Karpas-422 (cell line): Measurements from ENCODE around the gene UQCC5. TPM values are rescaled to one million over a fixed set of nuclear protein-coding genes. Genes with fewer than 3 reads are reported as not detected.

Source experiments
- DNase-seq: peaks from one replicate; pipeline ENCODE4 v3.0.0-alpha.2; 2015
- H2AFZ ChIP-seq: fragments of 200-600 bp; sonication (generic); 2 replicates; pipeline ENCODE4 v1.6.1; 2014; ENCODE audit warnings: antibody characterized with exemption, low read length, mixed read lengths
- H3K27ac ChIP-seq: fragments of 200-600 bp; sonication (generic); 2 replicates; pipeline ENCODE4 v1.5.1; 2014; ENCODE audit warnings: mild to moderate bottlenecking, low read length, moderate library complexity
- H3K27me3 ChIP-seq: fragments of 200-600 bp; sonication (generic); 2 replicates; pipeline ENCODE4 v1.6.1; 2014; ENCODE audit warnings: low read length, mixed read lengths
- H3K36me3 ChIP-seq: fragments of 200-600 bp; sonication (generic); 2 replicates; pipeline ENCODE4 v1.6.1; 2014; ENCODE audit warnings: low read length, mixed read lengths; ENCODE audit not compliant: insufficient read depth
- H3K4me1 ChIP-seq: fragments of 200-600 bp; sonication (generic); 2 replicates; pipeline ENCODE4 v1.6.1; 2014; ENCODE audit warnings: mild to moderate bottlenecking, low read length, mixed read lengths
- H3K4me2 ChIP-seq: fragments of 200-600 bp; sonication (generic); 2 replicates; pipeline ENCODE4 v1.6.1; 2014; ENCODE audit warnings: low read length, low read depth, mild to moderate bottlenecking; ENCODE audit not compliant: poor library complexity, severe bottlenecking
- H3K4me3 ChIP-seq: fragments of 200-600 bp; sonication (generic); 2 replicates; pipeline ENCODE4 v1.5.1; 2014; ENCODE audit warnings: mild to moderate bottlenecking, antibody characterized with exemption, low read length, mixed read lengths
- H3K79me2 ChIP-seq: fragments of 200-600 bp; sonication (generic); 2 replicates; pipeline ENCODE4 v1.6.1; 2014; ENCODE audit warnings: mild to moderate bottlenecking, low read length, mixed read lengths
- H3K9ac ChIP-seq: fragments of 200-600 bp; sonication (generic); 2 replicates; pipeline ENCODE4 v1.6.0; 2014; ENCODE audit warnings: low read length
- H3K9me2 ChIP-seq: fragments of 200-600 bp; sonication (generic), shearing (Covaris generic); replicated peaks from 2 replicates; pipeline ENCODE4 v1.6.0; 2014; ENCODE audit warnings: mild to moderate bottlenecking, low read length, moderate library complexity; ENCODE audit not compliant: insufficient read depth
- H3K9me3 ChIP-seq: fragments of 300-700, 200-600 bp; sonication (generic); 2 replicates; pipeline ENCODE4 v1.6.1; 2014; ENCODE audit warnings: low read length, mixed read lengths
- H4K20me1 ChIP-seq: fragments of 200-600 bp; sonication (generic); 2 replicates; pipeline ENCODE4 v1.6.1; 2014; ENCODE audit warnings: mild to moderate bottlenecking, antibody characterized with exemption, low read length, low read depth; ENCODE audit not compliant: insufficient read depth
- total RNA-seq: library from RNA; depleted of rRNA; stranded (reverse); fragments of >200 nt; shearing (Covaris generic); gene quantifications from 2 replicates; pipeline ENCODE4 v1.2.3, GENCODE V29; 2014; ENCODE audit warnings: low replicate concordance

UQCC5 gene
- total RNA-seq, 1 experiment from 2014 or later = 23.4 TPM

DNA sequence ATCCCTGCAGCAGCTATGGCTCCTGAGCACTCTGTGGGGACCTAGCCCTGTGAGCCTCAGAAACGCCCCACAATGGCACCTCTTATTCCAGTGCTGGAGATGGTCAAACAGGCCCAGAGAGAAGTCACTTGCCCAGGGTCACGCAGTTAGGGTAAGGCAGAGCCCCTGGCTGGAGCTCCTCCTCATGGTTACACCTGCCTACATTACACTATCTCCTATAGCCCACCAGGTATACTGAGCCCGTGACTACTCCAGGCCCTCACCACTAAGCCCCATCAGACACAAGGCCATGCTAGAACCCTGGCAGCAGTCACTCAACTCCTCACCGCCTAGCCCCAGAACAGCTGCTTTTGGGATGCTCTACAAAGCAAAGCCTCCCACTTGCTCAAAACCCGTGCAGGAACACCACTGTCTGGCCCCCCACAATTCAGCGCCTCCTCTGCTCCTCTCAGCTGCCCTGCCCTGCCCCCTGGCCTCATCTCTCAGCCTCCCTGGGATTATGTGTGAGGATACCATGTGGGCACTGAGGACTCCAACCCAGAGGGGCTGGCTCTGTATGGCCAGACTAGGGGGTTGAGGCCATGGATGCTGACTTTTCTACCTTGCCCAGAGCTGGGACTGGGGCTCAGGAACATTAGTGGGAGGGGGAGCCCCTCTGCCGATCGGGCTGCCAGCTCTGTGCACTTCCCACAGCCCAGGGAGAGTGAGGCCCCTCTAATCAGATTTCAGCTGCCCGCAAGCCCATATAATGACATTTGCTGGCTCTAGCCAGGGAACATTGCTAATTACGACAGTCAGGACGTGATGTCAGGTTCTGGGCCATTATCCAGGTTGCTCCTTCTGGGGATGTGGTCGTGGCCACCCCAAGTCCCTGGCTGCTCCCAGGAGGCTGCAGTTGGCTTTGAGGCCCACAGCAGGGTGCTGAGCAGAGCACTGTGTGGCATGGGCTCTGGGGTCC is 6.8 kb upstream of the UQCC5 start:
- Histone ChIP-seq H3K36me3 (no peaks in the 10 kb centered on the region), H3K9me3 (no peaks in the 10 kb centered on the region), H3K4me3 (no peak overlapping the region), H4K20me1 (no peaks in the 10 kb centered on the region), H3K27me3 (no peaks in the 10 kb centered on the region), H3K4me2 (no peak overlapping the region), H3K4me1 (peaks cover 13% of the 10 kb centered on the region), H3K79me2 (peaks cover 33% of the 10 kb centered on the region), H2AFZ (no peak overlapping the region), H3K27ac (no peak overlapping the region), H3K9ac (no peak overlapping the region), H3K9me2 (no peaks in the 10 kb centered on the region)
- no peak for DNase-seq

- Histone ChIP-seq H3K9me2 (no peaks in the 10 kb centered on the region), H3K27ac (no peak overlapping the region), H3K36me3 (no peaks in the 10 kb centered on the region), H3K27me3 (no peaks in the 10 kb centered on the region), H4K20me1 (no peaks in the 10 kb centered on the region), H3K79me2 (peaks cover 33% of the 10 kb centered on the region), H3K9me3 (no peaks in the 10 kb centered on the region), H3K4me1 (peaks cover 26% of the 10 kb centered on the region), H2AFZ (no peak overlapping the region), H3K9ac (no peak overlapping the region), H3K4me3 (no peak overlapping the region), H3K4me2 (no peak overlapping the region)
- DNase-seq = no peak
Measured at GRCh38 chr3:52530918-52531826, 5.2 kb upstream of the UQCC5 start.

- H3K9me2 ChIP-seq = no peaks in the 10 kb centered on the region
- no peak for DNase-seq
- H3K27ac ChIP-seq = 0 out of 2 replicates have a peak overlapping the region, but pooled peaks have one; percentile 50
- H3K27me3 ChIP-seq = no peaks in the 10 kb centered on the region
- H3K9me3 ChIP-seq = no peaks in the 10 kb centered on the region
- H3K4me3 ChIP-seq = peak overlapping the region; percentile 74
- peak overlapping the region; percentile 84 for H3K9ac ChIP-seq
- peaks cover 26% of the 10 kb centered on the region for H3K4me1 ChIP-seq
- peaks cover 38% of the 10 kb centered on the region for H3K79me2 ChIP-seq
- no peaks in the 10 kb centered on the region for H3K36me3 ChIP-seq
- H4K20me1 ChIP-seq = peaks cover 2% of the 10 kb centered on the region; the same call in 1 of the 2 replicates
- H2AFZ ChIP-seq = no peak overlapping the region
- H3K4me2 ChIP-seq = peak overlapping the region; percentile 70
Measured at GRCh38 chr3:52531860-52532516, 4.4 kb upstream of the UQCC5 start.

- H4K20me1 ChIP-seq = peaks cover 6% of the 10 kb centered on the region; the same call in 1 of the 2 replicates
- H3K27me3 ChIP-seq = no peaks in the 10 kb centered on the region
- peak overlapping the region; percentile 84 for H3K9ac ChIP-seq
- no peak overlapping the region for H2AFZ ChIP-seq
- H3K9me3 ChIP-seq = no peaks in the 10 kb centered on the region
- H3K36me3 ChIP-seq = no peaks in the 10 kb centered on the region
- peaks cover 43% of the 10 kb centered on the region for H3K79me2 ChIP-seq
- peak overlapping the region; percentile 70 for H3K4me2 ChIP-seq
- no peaks in the 10 kb centered on the region for H3K9me2 ChIP-seq
- peaks cover 28% of the 10 kb centered on the region for H3K4me1 ChIP-seq
- H3K27ac ChIP-seq = peak overlapping the region; percentile 50
- DNase-seq = peak; percentile 75
- H3K4me3 ChIP-seq = peak overlapping the region; percentile 74
Measured at GRCh38 chr3:52532517-52532837, 3.9 kb upstream of the UQCC5 start.

DNA sequence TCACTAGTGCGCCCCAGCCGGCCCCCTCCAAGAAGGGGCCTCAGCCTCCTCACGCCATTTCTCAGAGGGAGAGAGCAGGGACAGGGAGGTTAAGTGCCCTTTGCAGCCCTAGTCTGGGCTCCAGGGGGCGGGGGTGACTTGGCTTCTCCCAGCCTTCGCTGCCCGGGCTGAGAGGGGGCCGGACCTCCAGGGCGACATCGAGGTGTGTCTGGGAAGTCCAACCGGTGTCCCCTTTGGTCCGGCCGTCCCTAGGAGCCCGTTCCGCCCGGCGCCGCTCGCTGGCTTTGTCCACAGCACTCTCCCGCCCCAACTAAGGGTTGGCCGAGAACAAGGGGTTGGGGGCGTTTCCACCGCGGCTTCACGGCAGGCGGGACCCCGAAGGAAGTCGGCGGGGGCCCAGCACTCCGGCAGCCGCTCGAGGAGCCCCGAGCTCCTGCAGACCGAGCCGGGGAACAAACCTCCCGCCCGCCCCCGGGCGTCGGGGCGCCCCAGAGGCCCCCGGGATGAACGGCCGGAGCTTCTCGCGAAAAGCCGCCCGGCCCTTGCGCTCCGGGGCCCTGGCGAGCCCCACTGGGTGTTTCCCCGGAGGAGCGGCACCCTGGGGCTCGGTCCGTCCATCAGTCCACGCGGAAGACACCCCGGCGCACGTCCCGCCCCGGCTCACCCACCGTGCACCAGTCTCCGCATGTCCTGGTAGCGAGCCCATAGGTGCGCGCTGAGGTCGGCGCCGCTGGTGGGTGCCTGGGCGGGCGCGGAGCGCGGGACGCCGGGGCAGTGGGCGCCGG is 3.4 kb upstream of the UQCC5 start:
- Histone ChIP-seq H3K4me2 (peak overlapping the region; percentile 70), H2AFZ (no peak overlapping the region), H3K27me3 (no peaks in the 10 kb centered on the region), H3K9ac (peak overlapping the region; percentile 84), H3K9me3 (no peaks in the 10 kb centered on the region), H3K4me3 (peak overlapping the region; percentile 74), H3K27ac (peak overlapping the region; percentile 50), H3K79me2 (peaks cover 49% of the 10 kb centered on the region), H3K4me1 (peaks cover 34% of the 10 kb centered on the region), H3K36me3 (no peaks in the 10 kb centered on the region), H3K9me2 (no peaks in the 10 kb centered on the region), H4K20me1 (peaks cover 12% of the 10 kb centered on the region; the same call in 1 of the 2 replicates)
- peak; percentile 55 for DNase-seq

DNA sequence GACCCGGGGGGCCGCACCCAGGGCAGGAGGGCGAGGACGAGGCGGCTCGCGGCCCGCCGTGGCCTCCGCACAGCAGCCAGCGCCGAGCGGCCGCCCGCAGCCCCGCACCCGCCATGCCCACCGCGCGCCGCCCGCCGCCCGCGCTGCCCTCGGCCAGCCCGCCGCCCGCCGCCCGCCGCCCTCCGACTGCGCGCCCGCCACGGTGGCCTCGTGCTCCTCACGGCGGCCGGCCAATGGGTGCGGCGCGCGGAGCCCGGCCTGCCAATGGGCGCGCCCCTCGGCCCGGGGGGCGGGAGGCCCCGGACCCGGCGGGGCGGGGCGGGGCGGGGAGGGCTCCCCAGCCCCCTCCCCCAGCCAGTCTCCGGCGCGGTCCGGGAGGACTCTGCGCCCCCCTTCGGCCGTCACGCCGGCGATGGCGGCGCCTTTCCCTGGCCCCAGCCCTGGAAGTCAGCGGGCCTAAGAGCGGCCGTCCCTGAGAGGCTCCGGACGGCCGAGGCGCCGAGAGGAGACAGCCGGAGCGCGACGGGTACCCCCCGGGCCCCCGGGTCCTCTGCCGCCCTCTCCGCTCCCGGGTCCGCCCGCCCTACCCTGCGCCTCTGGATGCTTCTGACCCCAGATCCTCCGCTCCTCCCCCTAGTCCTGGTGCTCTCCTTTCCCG is 2.7 kb upstream of the UQCC5 start, which contains the start of gene NT5DC2:
Gene NT5DC2 (minus strand): TSS at position 235 of the 658 bp plus-strand sequence. CDS start 120 bp downstream, at position 115.
- Histone ChIP-seq H3K4me1 (peaks cover 41% of the 10 kb centered on the region), H3K9me2 (no peaks in the 10 kb centered on the region), H3K9ac (peak within 1 kb of the TSS; percentile 84), H3K27ac (peak within 1 kb of the TSS; percentile 50), H3K27me3 (no peaks in the 10 kb centered on the region), H2AFZ (no peak within 1 kb of the TSS), H3K4me2 (peak within 1 kb of the TSS; percentile 70), H3K36me3 (no peaks in the 10 kb centered on the region), H3K9me3 (no peaks in the 10 kb centered on the region), H3K4me3 (peak within 1 kb of the TSS; percentile 74), H3K79me2 (peaks cover 56% of the 10 kb centered on the region), H4K20me1 (peaks cover 13% of the 10 kb centered on the region; the same call in 1 of the 2 replicates)
- DNase-seq = peak; percentile 87
